Measurements from ENCODE around the gene SLC15A3.

DNA sequence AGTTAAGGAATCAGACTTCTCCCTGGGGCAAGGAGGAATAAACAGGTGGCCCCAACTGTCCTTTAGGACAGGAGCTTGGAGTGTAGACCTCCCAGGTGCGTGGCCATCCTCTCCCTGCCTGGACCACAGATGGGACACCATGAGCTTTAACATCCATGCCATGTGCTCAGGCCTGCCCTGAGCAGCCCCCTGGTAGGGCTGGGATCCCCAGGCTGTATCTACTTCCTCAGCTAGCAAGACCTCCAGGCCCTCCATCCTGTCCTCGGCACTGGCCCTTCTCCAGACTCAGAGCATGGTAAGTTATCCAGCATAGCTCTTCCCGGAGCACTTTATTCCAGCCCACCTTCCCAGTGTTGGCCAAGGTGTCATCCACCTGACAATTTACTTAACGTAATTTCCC lies 25.2 kb upstream of the SLC15A3 start:
- TF ChIP-seq EZH2phosphoT487 (conservative IDR thresholded peaks at IDR 0.05; ENCODE audit: low read length): no peak
- TF ChIP-seq, protein P1, sequence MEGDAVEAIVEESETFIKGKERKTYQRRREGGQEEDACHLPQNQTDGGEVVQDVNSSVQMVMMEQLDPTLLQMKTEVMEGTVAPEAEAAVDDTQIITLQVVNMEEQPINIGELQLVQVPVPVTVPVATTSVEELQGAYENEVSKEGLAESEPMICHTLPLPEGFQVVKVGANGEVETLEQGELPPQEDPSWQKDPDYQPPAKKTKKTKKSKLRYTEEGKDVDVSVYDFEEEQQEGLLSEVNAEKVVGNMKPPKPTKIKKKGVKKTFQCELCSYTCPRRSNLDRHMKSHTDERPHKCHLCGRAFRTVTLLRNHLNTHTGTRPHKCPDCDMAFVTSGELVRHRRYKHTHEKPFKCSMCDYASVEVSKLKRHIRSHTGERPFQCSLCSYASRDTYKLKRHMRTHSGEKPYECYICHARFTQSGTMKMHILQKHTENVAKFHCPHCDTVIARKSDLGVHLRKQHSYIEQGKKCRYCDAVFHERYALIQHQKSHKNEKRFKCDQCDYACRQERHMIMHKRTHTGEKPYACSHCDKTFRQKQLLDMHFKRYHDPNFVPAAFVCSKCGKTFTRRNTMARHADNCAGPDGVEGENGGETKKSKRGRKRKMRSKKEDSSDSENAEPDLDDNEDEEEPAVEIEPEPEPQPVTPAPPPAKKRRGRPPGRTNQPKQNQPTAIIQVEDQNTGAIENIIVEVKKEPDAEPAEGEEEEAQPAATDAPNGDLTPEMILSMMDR (IDR thresholded peaks at IDR 0.05; ENCODE audit: insufficient read depth, low read length, poor library complexity, severe bottlenecking): no peak
